WTC11 (cell line): Measurements from ENCODE around the gene ASCC1. TPM values are rescaled to one million over a fixed set of nuclear protein-coding genes. Genes with fewer than 3 reads are reported as not detected.

ENCODE experiments used
- ATAC-seq: fragments of 200-7000 bp; cut with Tn5 transposase; 2 replicates; pipeline ENCODE4 v1.10.0; 2021; ENCODE audit warnings: mild to moderate bottlenecking, moderate library complexity
- CTCF ChIA-PET: fragments of 300-600 bp; sonication (Branson Sonifier 250); formaldehyde crosslinking; loops from one replicate; lab custom pipeline; 2021; ENCODE audit warnings: antibody characterized with exemption; lab: Charles Lee
- POLR2A ChIA-PET: fragments of 350-600 bp; sonication (Branson Sonifier 250); formaldehyde crosslinking; loops from one replicate; lab custom pipeline; 2021; ENCODE audit warnings: antibody characterized with exemption; lab: Charles Lee
- DNase-seq: peaks from one replicate; pipeline ENCODE4 v3.0.0; 2021; ENCODE audit warnings: low spot score
- H3K27ac Mint-ChIP-seq: 2 replicates; pipeline ENCODE4 v1.8.0; 2021; ENCODE audit warnings: mixed read lengths
- H3K27me3 Mint-ChIP-seq: 2 replicates; pipeline ENCODE4 v1.8.0; 2021; ENCODE audit warnings: low read depth, mild to moderate bottlenecking, moderate library complexity, mixed read lengths
- H3K36me3 Mint-ChIP-seq: 2 replicates; pipeline ENCODE4 v1.8.0; 2021; ENCODE audit warnings: mixed read lengths
- H3K4me1 Mint-ChIP-seq: 2 replicates; pipeline ENCODE4 v1.8.0; 2022; ENCODE audit warnings: mixed read lengths
- H3K4me3 Mint-ChIP-seq: 2 replicates; pipeline ENCODE4 v1.8.0; 2021; ENCODE audit warnings: mild to moderate bottlenecking, moderate library complexity, mixed read lengths
- H3K9me3 Mint-ChIP-seq: 2 replicates; pipeline ENCODE4 v1.8.0; 2021; ENCODE audit warnings: mixed read lengths
- CTCF ChIP-seq: fragments of 200-600 bp; IDR thresholded peaks from 2 replicates; pipeline ENCODE4 v1.8.0; 2022; ENCODE audit warnings: antibody characterized with exemption
- FOXJ3 ChIP-seq: sonication (generic); formaldehyde crosslinking; IDR thresholded peaks from 2 replicates; pipeline ENCODE4 v1.9.0; 2021; ENCODE audit warnings: missing genetic modification reagents, mild to moderate bottlenecking, borderline replicate concordance
- GABPB1 ChIP-seq: sonication (generic); formaldehyde crosslinking; IDR thresholded peaks from 2 replicates; pipeline ENCODE4 v1.8.1; 2023; ENCODE audit warnings: mild to moderate bottlenecking, missing genetic modification reagents
- total RNA-seq: library from RNA; stranded (reverse); gene quantifications from 3 replicates; pipeline ENCODE4 v1.2.3, GENCODE V29; 2021
- TF ChIP-seq, protein P1 (sequence below): sonication (generic); formaldehyde crosslinking; IDR thresholded peaks from 2 replicates; pipeline ENCODE4 v1.8.0; 2022; ENCODE audit warnings: mild to moderate bottlenecking, missing genetic modification reagents

The ASCC1 gene
- total RNA-seq, 1 experiment from 2014 or later: 30.4 TPM

DNA sequence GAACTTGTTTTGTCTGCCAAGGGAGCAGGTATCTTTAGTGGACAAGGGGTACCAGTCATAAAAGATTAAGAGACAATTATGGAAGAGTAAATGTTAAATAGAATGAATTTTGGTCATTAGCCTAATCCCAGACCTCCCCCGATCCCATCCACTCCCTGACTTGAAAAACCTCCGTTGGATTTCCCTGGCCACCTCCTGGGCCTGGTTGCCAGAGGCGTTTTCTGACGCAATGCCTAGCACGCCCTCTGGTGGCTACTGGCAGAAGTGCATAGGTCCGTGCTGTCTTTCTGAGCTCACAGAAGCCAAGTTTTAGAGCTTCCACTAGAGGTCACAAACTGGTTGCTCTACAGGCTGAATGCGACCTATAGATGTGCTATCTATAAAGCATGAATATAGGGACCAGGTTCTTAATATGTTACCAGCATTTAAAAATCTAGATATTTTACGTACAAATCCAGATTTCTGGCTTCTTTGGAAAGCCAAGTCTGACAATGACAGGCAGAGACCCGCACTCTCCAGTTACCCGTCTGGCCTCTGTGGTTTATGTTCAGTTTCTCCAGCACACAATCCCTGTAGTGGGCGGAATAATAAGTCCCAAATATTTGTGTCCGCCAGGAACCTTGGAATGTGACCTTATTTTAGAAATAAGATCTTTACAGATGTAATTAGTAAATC is 167.5 kb downstream of the ASCC1 start:
- ATAC-seq: peak; percentile 87
- ChIA-PET CTCF (interaction anchor here (0.5 to 4.3 kb wide), 96 partner anchors 9 to 352 kb away, joined by 3 to 84 read pairs (median 5); partner anchors contain the start of genes ANAPC16, ASCC1, CHST3 and DDIT4), POLR2A (no interaction called here)
- Mint-ChIP-seq H3K4me3 (no peak overlapping the region), H3K27ac (no peak overlapping the region), H3K36me3 (no peaks in the 10 kb centered on the region), H3K9me3 (peaks cover 7% of the 10 kb centered on the region), H3K4me1 (peaks cover 7% of the 10 kb centered on the region), H3K27me3 (peaks cover 3% of the 10 kb centered on the region; the same call in 1 of the 2 replicates)
- TF ChIP-seq, protein P1, sequence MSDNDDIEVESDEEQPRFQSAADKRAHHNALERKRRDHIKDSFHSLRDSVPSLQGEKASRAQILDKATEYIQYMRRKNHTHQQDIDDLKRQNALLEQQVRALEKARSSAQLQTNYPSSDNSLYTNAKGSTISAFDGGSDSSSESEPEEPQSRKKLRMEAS (CRISPR knock-in tag): 0 out of 2 replicates have a peak, but pooled peaks have one; percentile 18
- TF ChIP-seq GABPB1 (CRISPR knock-in tag) (peak; percentile 96), CTCF (peak; percentile 99), FOXJ3 (CRISPR knock-in tag) (no peak)
- peak; percentile 98 for DNase-seq

Other genes with a start within 250 kb of the ASCC1 start
- gene SPOCK2, start 127.7 kb downstream of the ASCC1 start, total RNA-seq: 4.0 to 4.7 TPM (median 4.1 TPM) in 3 replicates
- gene ANAPC16, start 264 bp downstream of the ASCC1 start, total RNA-seq: 52.3 to 72.4 TPM (median 72.3 TPM) in 3 replicates
- 118 to 158 TPM (median 153 TPM) in 3 replicates for gene DDIT4, start 57.6 kb upstream of the ASCC1 start, total RNA-seq
- gene DNAJB12, start 138.6 kb upstream of the ASCC1 start, total RNA-seq: 19.3 to 21.6 TPM (median 20.0 TPM) in 3 replicates